Measurements from ENCODE around the gene MUC4.
"Not testable (repeated sequence)": the region's sequence is repeated elsewhere in the genome, so short reads cannot be mapped to it uniquely, and the experiment has no call there.

MUC4 gene

DNA sequence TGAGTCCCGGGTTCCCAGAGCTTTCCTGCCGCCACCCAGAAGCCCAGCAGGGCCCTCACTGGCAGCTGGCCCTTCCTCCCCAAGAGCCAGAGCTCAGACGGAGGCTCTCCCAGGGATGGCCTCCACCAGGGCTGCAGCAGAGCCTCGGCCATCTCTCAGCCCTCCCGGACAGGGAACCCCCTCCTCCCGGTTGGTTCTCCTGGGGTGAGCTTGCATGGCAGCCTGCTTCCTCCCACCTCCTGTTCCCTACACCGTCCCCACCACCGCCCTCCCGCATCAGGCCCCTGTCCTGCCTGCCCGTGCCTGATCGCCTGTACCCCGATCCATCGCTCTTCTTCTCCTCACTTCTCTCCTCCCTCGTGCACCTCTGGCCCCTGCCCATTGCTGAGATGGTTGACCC lies 24.1 kb upstream of the MUC4 start:
- no peak for TF ChIP-seq CTCF (IDR thresholded peaks at IDR 0.05; ENCODE audit: insufficient read depth, low read depth, low read length, missing control alignments)
- H3K4me3 ChIP-seq (ENCODE audit: low read length), result no peak overlapping the region
- no peak for DNase-seq (ENCODE audit: low read depth)

GRCh38 chr3:195834675-195835583 lies 23.2 kb upstream of the MUC4 start:
- no peak for DNase-seq (ENCODE audit: low read depth)
- TF ChIP-seq CTCF (IDR thresholded peaks at IDR 0.05; ENCODE audit: insufficient read depth, low read depth, low read length, missing control alignments), result no peak

GRCh38 chr3:195829897-195830254 lies 18.1 kb upstream of the MUC4 start:
- DNase-seq (ENCODE audit: low read depth), result no peak
- TF ChIP-seq CTCF (IDR thresholded peaks at IDR 0.05; ENCODE audit: insufficient read depth, low read depth, low read length, missing control alignments), result no peak
- H3K4me3 ChIP-seq (ENCODE audit: low read length), result no peak overlapping the region

More at GRCh38 chr3:195834675-195835583, 23.2 kb upstream of the MUC4 start:
- no peak overlapping the region for H3K4me3 ChIP-seq (ENCODE audit: low read length)

DNA sequence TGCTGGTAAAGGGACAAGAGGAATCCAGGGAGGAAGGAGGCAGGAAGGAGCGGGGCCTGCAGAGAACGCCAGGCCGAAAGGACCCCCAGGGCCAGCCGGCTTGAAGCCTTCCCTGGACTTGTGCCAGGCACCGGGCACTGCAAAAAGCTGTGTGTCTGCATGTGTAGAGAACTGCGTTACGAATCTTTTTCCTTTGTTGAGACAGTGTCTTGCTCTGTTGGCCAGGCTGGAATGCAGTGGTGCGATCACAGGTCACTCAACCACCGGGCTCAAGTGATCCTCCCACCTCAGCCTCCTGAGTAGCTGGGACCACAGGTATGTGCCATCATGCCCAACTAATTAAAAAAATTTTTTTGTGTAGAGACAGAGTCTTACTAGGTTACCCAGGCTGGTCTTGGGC lies 17.0 kb upstream of the MUC4 start:
- no peak overlapping the region for H3K4me3 ChIP-seq (ENCODE audit: low read length)
- DNase-seq (ENCODE audit: low read depth), result no peak
- TF ChIP-seq CTCF (IDR thresholded peaks at IDR 0.05; ENCODE audit: insufficient read depth, low read depth, low read length, missing control alignments), result no peak

DNA sequence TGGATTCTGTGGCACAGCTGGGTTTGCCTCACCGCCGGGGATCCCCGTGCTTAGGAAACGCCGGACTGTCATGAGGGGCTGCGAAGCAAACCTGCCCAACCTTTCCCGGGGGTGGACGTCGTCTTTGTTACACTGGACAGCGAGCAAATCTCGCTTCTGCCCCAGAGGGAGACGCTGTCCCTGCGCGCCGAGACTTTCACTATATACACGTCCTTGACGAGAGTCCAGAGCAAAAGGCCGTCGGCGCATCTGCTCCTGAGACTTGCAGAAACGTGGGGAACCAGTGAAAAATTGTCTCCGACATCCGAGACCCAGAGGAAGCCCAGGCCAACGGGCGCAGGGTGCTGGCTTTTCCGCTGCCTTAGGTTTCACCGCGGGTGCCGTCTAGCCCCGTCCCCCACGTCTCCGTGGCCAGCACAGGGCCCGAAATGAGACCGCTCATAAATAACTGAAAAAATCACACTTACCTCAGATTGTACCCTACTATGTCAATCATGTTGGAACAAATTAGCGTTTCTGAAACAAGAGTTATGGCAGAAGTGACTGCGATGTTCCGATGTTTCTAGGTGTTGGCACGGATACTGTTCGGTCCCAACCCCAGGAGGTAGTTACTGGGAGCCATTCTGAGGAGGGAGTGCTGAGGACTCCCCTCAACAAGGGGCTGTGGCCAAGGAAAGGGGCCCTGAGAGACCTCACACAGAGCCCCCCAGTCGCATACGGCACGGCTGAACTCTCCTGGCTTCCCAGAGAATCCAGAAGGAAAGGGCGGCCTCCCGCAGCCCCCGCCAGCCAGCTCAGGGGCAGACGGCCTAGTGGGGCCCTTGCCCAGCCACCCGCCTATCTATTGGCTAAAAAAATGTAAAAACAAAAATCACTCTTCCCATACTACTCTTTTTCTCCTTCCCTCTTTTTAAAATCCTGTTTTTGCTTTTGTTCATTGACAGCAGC lies 14.4 kb upstream of the MUC4 start:
- H3K4me3 ChIP-seq (ENCODE audit: low read length), result no peak overlapping the region
- no peak for DNase-seq (ENCODE audit: low read depth)
- no peak for TF ChIP-seq CTCF (IDR thresholded peaks at IDR 0.05; ENCODE audit: insufficient read depth, low read depth, low read length, missing control alignments)

DNA sequence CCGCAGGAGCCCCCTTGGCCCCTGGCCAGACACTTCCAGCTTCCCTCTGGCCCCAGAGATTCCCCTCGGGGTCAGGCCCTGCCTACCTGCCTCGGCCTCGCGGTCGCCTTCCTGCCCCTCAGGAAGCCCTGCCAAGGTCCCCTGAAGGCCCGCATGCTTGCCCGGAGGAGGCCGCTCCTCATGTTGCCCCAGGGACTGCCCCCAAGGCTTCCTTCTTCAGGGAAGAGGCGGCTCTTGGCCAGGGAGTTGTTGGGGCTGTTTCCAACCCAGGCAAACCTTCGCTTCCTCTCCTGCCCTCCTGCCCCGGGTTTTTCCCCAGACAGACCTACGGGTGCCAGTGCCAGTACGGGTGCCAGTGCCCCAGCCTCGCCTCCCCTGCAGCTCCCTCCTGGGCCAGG lies 13.5 kb upstream of the MUC4 start:
- no peak for TF ChIP-seq CTCF (IDR thresholded peaks at IDR 0.05; ENCODE audit: insufficient read depth, low read depth, low read length, missing control alignments)
- DNase-seq (ENCODE audit: low read depth), result no peak
- no peak overlapping the region for H3K4me3 ChIP-seq (ENCODE audit: low read length)

GRCh38 chr3:195824425-195825190 lies 12.9 kb upstream of the MUC4 start:
- not testable (repeated sequence) for DNase-seq (ENCODE audit: low read depth); H3K4me3 ChIP-seq (ENCODE audit: low read length)

All from epithelial cell of esophagus (primary cell).